ENCODE data around the gene GPR142. TPM values are rescaled to one million over a fixed set of nuclear protein-coding genes. Genes with fewer than 3 reads are reported as not detected.
"Not testable (repeated sequence)": the region's sequence is repeated elsewhere in the genome, so short reads cannot be mapped to it uniquely, and the experiment has no call there.

The GPR142 gene
- total RNA-seq, 5 donors from 2014 or later (not counting 1 experiment from before 2014, with no cell fraction given), result not detected

GRCh38 chr17:74403512-74404137, 36.3 kb downstream of the GPR142 start:
- H3K27me3 Mint-ChIP-seq, result peaks cover 0 to 6% of the 10 kb centered on the region in 2 donors
- H3K27me3 ChIP-seq (replicated peaks in 1 of 2; ENCODE audit: control insufficient read depth in 2 of 2, extremely low read depth in 1 of 2, insufficient read depth in 2 of 2, low read length in 1 of 2), result peaks cover 0 to 8% of the 10 kb centered on the region in 2 experiments
- CTCF ChIA-PET, result no interaction called here
- no peak overlapping the region for H3K27ac Mint-ChIP-seq
- H3K4me3 ChIP-seq (ENCODE audit: control insufficient read depth in 1 of 2, extremely low read depth in 1 of 2, low read length in 1 of 2), result no peak overlapping the region
- ATAC-seq (replicated peaks in 1 of 4) (no peak), DNase-seq (no peak)
- no peaks in the 10 kb centered on the region for H3K36me3 Mint-ChIP-seq
- WGBS (ENCODE audit: insufficient coverage), result 68% methylated on average over 11 of the region's 12 CpGs
- no peaks in the 10 kb centered on the region for H3K9me3 Mint-ChIP-seq
- H3K27ac ChIP-seq (ENCODE audit: low read length), result no peak overlapping the region
- no peaks in the 10 kb centered on the region for H3K4me1 ChIP-seq (ENCODE audit: control insufficient read depth in 1 of 2, extremely low read depth in 1 of 2, insufficient read depth in 2 of 2, low read length in 2 of 2)
- no peak overlapping the region for H3K4me3 Mint-ChIP-seq
- peaks cover 0 to 4% (median 0%) of the 10 kb centered on the region in 3 donors for H3K4me1 Mint-ChIP-seq
- no peaks in the 10 kb centered on the region for H3K9me3 ChIP-seq
- H3K36me3 ChIP-seq (ENCODE audit: control insufficient read depth in 2 of 2, extremely low read depth in 1 of 2, insufficient read depth in 1 of 2, low read length in 1 of 2), result no peaks in the 10 kb centered on the region
- POLR2A ChIA-PET, result no interaction called here

- no peak for ATAC-seq (replicated peaks in 1 of 4)
- CTCF ChIA-PET, result no interaction called here
- Histone ChIP-seq H3K27ac (ENCODE audit: low read length) (no peak overlapping the region), H3K27me3 (replicated peaks in 1 of 2; ENCODE audit: control insufficient read depth in 2 of 2, extremely low read depth in 1 of 2, insufficient read depth in 2 of 2, low read length in 1 of 2) (peaks cover 0 to 8% of the 10 kb centered on the region in 2 experiments), H3K9me3 (no peaks in the 10 kb centered on the region), H3K4me3 (ENCODE audit: control insufficient read depth in 1 of 2, extremely low read depth in 1 of 2, low read length in 1 of 2) (no peak overlapping the region), H3K36me3 (ENCODE audit: control insufficient read depth in 2 of 2, extremely low read depth in 1 of 2, insufficient read depth in 1 of 2, low read length in 1 of 2) (no peaks in the 10 kb centered on the region), H3K4me1 (ENCODE audit: control insufficient read depth in 1 of 2, extremely low read depth in 1 of 2, insufficient read depth in 2 of 2, low read length in 2 of 2) (no peaks in the 10 kb centered on the region)
- H3K9me3 Mint-ChIP-seq, result no peaks in the 10 kb centered on the region
- WGBS (ENCODE audit: insufficient coverage), result 83% methylated on average over 4 of the region's 7 CpGs
- POLR2A ChIA-PET, result no interaction called here
- peaks cover 0 to 6% of the 10 kb centered on the region in 2 donors for H3K27me3 Mint-ChIP-seq
- no peaks in the 10 kb centered on the region for H3K36me3 Mint-ChIP-seq
- H3K4me3 Mint-ChIP-seq, result no peak overlapping the region
- no peak overlapping the region for H3K27ac Mint-ChIP-seq
- H3K4me1 Mint-ChIP-seq, result peaks cover 0 to 4% (median 0%) of the 10 kb centered on the region in 3 donors
- DNase-seq, result no peak
Observed at GRCh38 chr17:74404218-74404617, 36.9 kb downstream of the GPR142 start.

- ATAC-seq (replicated peaks in 1 of 4), result no peak
- no peaks in the 10 kb centered on the region for H3K4me1 ChIP-seq (ENCODE audit: control insufficient read depth in 1 of 2, extremely low read depth in 1 of 2, insufficient read depth in 2 of 2, low read length in 2 of 2)
- Mint-ChIP-seq H3K4me3 (no peak overlapping the region), H3K9me3 (no peaks in the 10 kb centered on the region), H3K4me1 (peaks cover 0 to 4% (median 0%) of the 10 kb centered on the region in 3 donors), H3K27ac (no peak overlapping the region), H3K27me3 (peaks cover 0 to 6% of the 10 kb centered on the region in 2 donors), H3K36me3 (no peaks in the 10 kb centered on the region)
- no peak overlapping the region for H3K4me3 ChIP-seq (ENCODE audit: control insufficient read depth in 1 of 2, extremely low read depth in 1 of 2, low read length in 1 of 2)
- ChIA-PET POLR2A (no interaction called here), CTCF (no interaction called here)
- H3K9me3 ChIP-seq, result no peaks in the 10 kb centered on the region
- no peak overlapping the region for H3K27ac ChIP-seq (ENCODE audit: low read length)
- peaks cover 0 to 8% of the 10 kb centered on the region in 2 experiments for H3K27me3 ChIP-seq (replicated peaks in 1 of 2; ENCODE audit: control insufficient read depth in 2 of 2, extremely low read depth in 1 of 2, insufficient read depth in 2 of 2, low read length in 1 of 2)
- no peak for DNase-seq
- WGBS (ENCODE audit: insufficient coverage), result no CpG with 5 or more reads among the region's 6 CpGs
- H3K36me3 ChIP-seq (ENCODE audit: control insufficient read depth in 2 of 2, extremely low read depth in 1 of 2, insufficient read depth in 1 of 2, low read length in 1 of 2), result no peaks in the 10 kb centered on the region
Observed at GRCh38 chr17:74404789-74405188, 37.5 kb downstream of the GPR142 start.

- H3K27ac Mint-ChIP-seq; ATAC-seq (replicated peaks in 1 of 4); H3K27me3 ChIP-seq (replicated peaks in 1 of 2; ENCODE audit: control insufficient read depth in 2 of 2, extremely low read depth in 1 of 2, insufficient read depth in 2 of 2, low read length in 1 of 2); H3K27ac ChIP-seq (ENCODE audit: low read length); DNase-seq; H3K4me1 ChIP-seq (ENCODE audit: control insufficient read depth in 1 of 2, extremely low read depth in 1 of 2, insufficient read depth in 2 of 2, low read length in 2 of 2); H3K4me3 Mint-ChIP-seq; H3K4me1 Mint-ChIP-seq; H3K27me3 Mint-ChIP-seq; H3K4me3 ChIP-seq (ENCODE audit: control insufficient read depth in 1 of 2, extremely low read depth in 1 of 2, low read length in 1 of 2); CTCF ChIA-PET; POLR2A ChIA-PET; H3K9me3 Mint-ChIP-seq; H3K36me3 Mint-ChIP-seq; H3K36me3 ChIP-seq (ENCODE audit: control insufficient read depth in 2 of 2, extremely low read depth in 1 of 2, insufficient read depth in 1 of 2, low read length in 1 of 2); H3K9me3 ChIP-seq: not testable (repeated sequence)
- WGBS (ENCODE audit: insufficient coverage), result 82% methylated on average over 5 of the region's 5 CpGs
Observed at GRCh38 chr17:74405311-74405710, 38.0 kb downstream of the GPR142 start.

DNA sequence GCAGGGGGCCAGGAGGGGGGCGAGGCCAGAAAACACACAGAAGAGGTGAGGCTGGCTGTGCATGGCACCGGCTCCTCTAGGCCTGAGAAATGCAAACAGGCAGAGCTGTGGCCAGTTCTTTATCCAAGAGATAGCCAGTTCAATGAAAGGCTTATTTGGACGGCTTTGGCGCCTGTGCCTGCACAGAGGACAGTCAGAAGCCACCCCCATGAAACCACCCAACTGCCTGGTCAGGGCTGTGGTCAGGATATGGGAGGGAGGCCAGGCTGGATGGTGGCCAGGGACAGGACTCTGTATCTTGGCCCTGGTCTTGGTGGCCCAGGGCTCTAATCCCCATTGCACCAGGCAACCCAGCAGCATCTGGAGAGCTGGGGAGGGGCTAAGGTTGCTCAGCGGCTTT, 40.1 kb downstream of the GPR142 start:
- no peaks in the 10 kb centered on the region for H3K36me3 Mint-ChIP-seq
- Histone ChIP-seq H3K9me3 (no peaks in the 10 kb centered on the region), H3K27me3 (replicated peaks in 1 of 2; ENCODE audit: control insufficient read depth in 2 of 2, extremely low read depth in 1 of 2, insufficient read depth in 2 of 2, low read length in 1 of 2) (peaks cover 0 to 10% of the 10 kb centered on the region in 2 experiments), H3K27ac (ENCODE audit: low read length) (no peak overlapping the region), H3K36me3 (ENCODE audit: control insufficient read depth in 2 of 2, extremely low read depth in 1 of 2, insufficient read depth in 1 of 2, low read length in 1 of 2) (no peaks in the 10 kb centered on the region), H3K4me3 (ENCODE audit: control insufficient read depth in 1 of 2, extremely low read depth in 1 of 2, low read length in 1 of 2) (no peak overlapping the region), H3K4me1 (ENCODE audit: control insufficient read depth in 1 of 2, extremely low read depth in 1 of 2, insufficient read depth in 2 of 2, low read length in 2 of 2) (no peaks in the 10 kb centered on the region)
- 61% methylated on average over 2 of the region's 5 CpGs for WGBS (ENCODE audit: insufficient coverage)
- DNase-seq (no peak), ATAC-seq (replicated peaks in 1 of 4) (no peak)
- peaks cover 0 to 9% of the 10 kb centered on the region in 2 donors for H3K27me3 Mint-ChIP-seq
- H3K4me1 Mint-ChIP-seq, result peaks cover 0 to 4% (median 0%) of the 10 kb centered on the region in 3 donors
- ChIA-PET POLR2A (no interaction called here), CTCF (no interaction called here)
- H3K4me3 Mint-ChIP-seq, result no peak overlapping the region
- no peak overlapping the region for H3K27ac Mint-ChIP-seq
- no peaks in the 10 kb centered on the region for H3K9me3 Mint-ChIP-seq

DNA sequence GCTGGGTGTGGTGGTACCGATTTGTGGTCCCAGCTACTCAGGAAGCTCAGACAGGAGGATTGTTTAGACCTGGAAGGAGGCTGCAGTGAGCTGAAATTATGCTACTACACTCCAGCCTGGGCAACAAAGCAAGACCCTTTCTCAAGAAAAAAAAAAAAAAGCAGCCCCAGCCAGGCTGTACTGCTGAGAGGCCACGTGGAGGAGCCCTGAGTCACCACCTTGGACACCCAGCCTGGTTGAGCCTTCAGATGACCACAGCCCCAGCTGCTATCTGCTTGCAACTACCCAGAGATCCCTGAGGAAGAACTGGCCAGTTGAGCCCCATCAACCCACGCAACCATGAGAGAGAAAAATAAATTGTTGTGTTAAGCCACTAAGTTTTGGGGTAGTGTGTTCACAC, 41.0 kb downstream of the GPR142 start:
- Histone ChIP-seq H3K9me3 (no peaks in the 10 kb centered on the region), H3K27ac (ENCODE audit: low read length) (no peak overlapping the region), H3K4me1 (ENCODE audit: control insufficient read depth in 1 of 2, extremely low read depth in 1 of 2, insufficient read depth in 2 of 2, low read length in 2 of 2) (no peaks in the 10 kb centered on the region), H3K4me3 (ENCODE audit: control insufficient read depth in 1 of 2, extremely low read depth in 1 of 2, low read length in 1 of 2) (no peak overlapping the region), H3K36me3 (ENCODE audit: control insufficient read depth in 2 of 2, extremely low read depth in 1 of 2, insufficient read depth in 1 of 2, low read length in 1 of 2) (no peaks in the 10 kb centered on the region), H3K27me3 (replicated peaks in 1 of 2; ENCODE audit: control insufficient read depth in 2 of 2, extremely low read depth in 1 of 2, insufficient read depth in 2 of 2, low read length in 1 of 2) (peaks cover 0 to 13% of the 10 kb centered on the region in 2 experiments)
- Mint-ChIP-seq H3K27ac (no peak overlapping the region), H3K4me3 (no peak overlapping the region), H3K27me3 (peaks cover 0 to 9% of the 10 kb centered on the region in 2 donors), H3K36me3 (no peaks in the 10 kb centered on the region), H3K4me1 (peaks cover 0 to 4% (median 0%) of the 10 kb centered on the region in 3 donors), H3K9me3 (no peaks in the 10 kb centered on the region)
- 60% methylated on average over 1 of the region's 3 CpGs for WGBS (ENCODE audit: insufficient coverage)
- ChIA-PET POLR2A (no interaction called here), CTCF (interaction anchor here in 1 of 2 donors (0.7 kb wide), 1 partner anchor 163 kb away, joined by 4 read pairs; no protein-coding TSS in a partner anchor)
- DNase-seq, result no peak
- ATAC-seq (replicated peaks in 1 of 4), result no peak
